ENCODE results near the gene HSD17B13.

DNA sequence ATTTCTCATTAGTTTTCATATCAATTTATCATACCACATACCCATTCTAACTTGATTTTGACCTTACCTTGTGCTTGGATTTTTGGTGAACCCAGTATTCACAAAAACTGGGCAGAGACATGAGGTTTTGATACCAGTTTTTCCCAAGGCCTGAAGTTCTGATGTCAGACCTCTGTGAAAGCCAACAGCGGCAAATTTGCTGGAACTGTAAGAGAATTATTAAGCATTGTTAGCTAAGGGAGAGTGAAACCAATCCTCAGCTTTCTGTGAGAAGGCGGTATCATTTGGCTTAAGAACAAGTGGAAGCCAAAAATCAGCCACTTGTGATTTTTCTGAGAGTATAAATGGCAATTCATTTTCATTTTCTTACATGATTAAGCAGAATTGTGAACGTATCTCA is 8.9 kb downstream of the HSD17B13 start:
- TF ChIP-seq, protein P1, sequence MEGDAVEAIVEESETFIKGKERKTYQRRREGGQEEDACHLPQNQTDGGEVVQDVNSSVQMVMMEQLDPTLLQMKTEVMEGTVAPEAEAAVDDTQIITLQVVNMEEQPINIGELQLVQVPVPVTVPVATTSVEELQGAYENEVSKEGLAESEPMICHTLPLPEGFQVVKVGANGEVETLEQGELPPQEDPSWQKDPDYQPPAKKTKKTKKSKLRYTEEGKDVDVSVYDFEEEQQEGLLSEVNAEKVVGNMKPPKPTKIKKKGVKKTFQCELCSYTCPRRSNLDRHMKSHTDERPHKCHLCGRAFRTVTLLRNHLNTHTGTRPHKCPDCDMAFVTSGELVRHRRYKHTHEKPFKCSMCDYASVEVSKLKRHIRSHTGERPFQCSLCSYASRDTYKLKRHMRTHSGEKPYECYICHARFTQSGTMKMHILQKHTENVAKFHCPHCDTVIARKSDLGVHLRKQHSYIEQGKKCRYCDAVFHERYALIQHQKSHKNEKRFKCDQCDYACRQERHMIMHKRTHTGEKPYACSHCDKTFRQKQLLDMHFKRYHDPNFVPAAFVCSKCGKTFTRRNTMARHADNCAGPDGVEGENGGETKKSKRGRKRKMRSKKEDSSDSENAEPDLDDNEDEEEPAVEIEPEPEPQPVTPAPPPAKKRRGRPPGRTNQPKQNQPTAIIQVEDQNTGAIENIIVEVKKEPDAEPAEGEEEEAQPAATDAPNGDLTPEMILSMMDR (IDR thresholded peaks at IDR 0.05), result no peak
- no peak for TF ChIP-seq POLR2AphosphoS5 (IDR thresholded peaks at IDR 0.05; ENCODE audit: low read depth, low read length)
- TF ChIP-seq, protein P2, sequence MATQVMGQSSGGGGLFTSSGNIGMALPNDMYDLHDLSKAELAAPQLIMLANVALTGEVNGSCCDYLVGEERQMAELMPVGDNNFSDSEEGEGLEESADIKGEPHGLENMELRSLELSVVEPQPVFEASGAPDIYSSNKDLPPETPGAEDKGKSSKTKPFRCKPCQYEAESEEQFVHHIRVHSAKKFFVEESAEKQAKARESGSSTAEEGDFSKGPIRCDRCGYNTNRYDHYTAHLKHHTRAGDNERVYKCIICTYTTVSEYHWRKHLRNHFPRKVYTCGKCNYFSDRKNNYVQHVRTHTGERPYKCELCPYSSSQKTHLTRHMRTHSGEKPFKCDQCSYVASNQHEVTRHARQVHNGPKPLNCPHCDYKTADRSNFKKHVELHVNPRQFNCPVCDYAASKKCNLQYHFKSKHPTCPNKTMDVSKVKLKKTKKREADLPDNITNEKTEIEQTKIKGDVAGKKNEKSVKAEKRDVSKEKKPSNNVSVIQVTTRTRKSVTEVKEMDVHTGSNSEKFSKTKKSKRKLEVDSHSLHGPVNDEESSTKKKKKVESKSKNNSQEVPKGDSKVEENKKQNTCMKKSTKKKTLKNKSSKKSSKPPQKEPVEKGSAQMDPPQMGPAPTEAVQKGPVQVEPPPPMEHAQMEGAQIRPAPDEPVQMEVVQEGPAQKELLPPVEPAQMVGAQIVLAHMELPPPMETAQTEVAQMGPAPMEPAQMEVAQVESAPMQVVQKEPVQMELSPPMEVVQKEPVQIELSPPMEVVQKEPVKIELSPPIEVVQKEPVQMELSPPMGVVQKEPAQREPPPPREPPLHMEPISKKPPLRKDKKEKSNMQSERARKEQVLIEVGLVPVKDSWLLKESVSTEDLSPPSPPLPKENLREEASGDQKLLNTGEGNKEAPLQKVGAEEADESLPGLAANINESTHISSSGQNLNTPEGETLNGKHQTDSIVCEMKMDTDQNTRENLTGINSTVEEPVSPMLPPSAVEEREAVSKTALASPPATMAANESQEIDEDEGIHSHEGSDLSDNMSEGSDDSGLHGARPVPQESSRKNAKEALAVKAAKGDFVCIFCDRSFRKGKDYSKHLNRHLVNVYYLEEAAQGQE (IDR thresholded peaks at IDR 0.05; ENCODE audit: insufficient read depth in 1 of 2, low read depth in 2 of 2, low read length in 1 of 2), result no peak
- TF ChIP-seq SIN3A (IDR thresholded peaks at IDR 0.05; ENCODE audit: borderline replicate concordance, insufficient read depth, low read depth, low read length), result no peak
